Activated CD8-positive, alpha-beta memory T cell treated with anti-CD3 and anti-CD28 coated beads, Interleukin-2, amount 50 U/mL, for 4 hours (primary cell): ENCODE measurements around the gene GPS1.

Source experiments
- DNase-seq: peaks from one replicate; pipeline ENCODE4 v3.0.0-alpha.2; 2020

The GPS1 gene

GRCh38 chr17:82051776-82052637 lies at the start of gene GPS1, which contains the start of gene RFNG:
GPS1 (plus strand) TSS chr17:82051898; CDS start chr17:82051932, 34 bp downstream.
RFNG (minus strand) TSS chr17:82051811; CDS start chr17:82051766, 45 bp downstream.
- DNase-seq, result peak; percentile 86

- DNase-seq, result no peak
Measured at GRCh38 chr17:82003411-82004381, 48.0 kb upstream of the GPS1 start.

- no peak for DNase-seq
Measured at GRCh38 chr17:82004517-82005455, 46.9 kb upstream of the GPS1 start.

GRCh38 chr17:82005701-82006348 lies 45.9 kb upstream of the GPS1 start:
- no peak for DNase-seq

GRCh38 chr17:82006468-82007227 lies 45.0 kb upstream of the GPS1 start:
- DNase-seq, result no peak

- DNase-seq, result no peak
Measured at GRCh38 chr17:82007228-82007494, 44.5 kb upstream of the GPS1 start.

GRCh38 chr17:82007495-82008257 lies 44.0 kb upstream of the GPS1 start:
- DNase-seq, result no peak

- no peak for DNase-seq
Measured at GRCh38 chr17:82008258-82008940, 43.3 kb upstream of the GPS1 start.

GRCh38 chr17:82008941-82009405 lies 42.7 kb upstream of the GPS1 start:
- no peak for DNase-seq

GRCh38 chr17:82009413-82009812 lies 42.3 kb upstream of the GPS1 start:
- no peak for DNase-seq

- DNase-seq, result no peak
Measured at GRCh38 chr17:82010575-82011525, 40.8 kb upstream of the GPS1 start.

- no peak for DNase-seq
Measured at GRCh38 chr17:82011617-82012187, 40.0 kb upstream of the GPS1 start.

GRCh38 chr17:82012261-82012639 lies 39.4 kb upstream of the GPS1 start:
- DNase-seq, result no peak

- DNase-seq, result no peak
Measured at GRCh38 chr17:82012640-82013295, 38.9 kb upstream of the GPS1 start.

GRCh38 chr17:82013341-82013740 lies 38.4 kb upstream of the GPS1 start:
- no peak for DNase-seq

GRCh38 chr17:82013772-82014321 lies 37.9 kb upstream of the GPS1 start:
- no peak for DNase-seq

GRCh38 chr17:82014432-82014831 lies 37.3 kb upstream of the GPS1 start:
- DNase-seq, result no peak
